HTR-8/SVneo (cell line): ENCODE results near the gene LIN54.
"Not testable (repeated sequence)": the region's sequence is repeated elsewhere in the genome, so short reads cannot be mapped to it uniquely, and the experiment has no call there.

Source experiments
- DNase-seq: peaks from one replicate; pipeline ENCODE4 v3.0.0; 2011; ENCODE audit warnings: low spot score, mixed read lengths; ENCODE audit not compliant: insufficient read length
- FAIRE-seq: peaks from 2 replicates; lab custom pipeline; 2011; peaks lifted over from hg19 to GRCh38; lab: Jason Lieb, UNC

LIN54 gene

DNA sequence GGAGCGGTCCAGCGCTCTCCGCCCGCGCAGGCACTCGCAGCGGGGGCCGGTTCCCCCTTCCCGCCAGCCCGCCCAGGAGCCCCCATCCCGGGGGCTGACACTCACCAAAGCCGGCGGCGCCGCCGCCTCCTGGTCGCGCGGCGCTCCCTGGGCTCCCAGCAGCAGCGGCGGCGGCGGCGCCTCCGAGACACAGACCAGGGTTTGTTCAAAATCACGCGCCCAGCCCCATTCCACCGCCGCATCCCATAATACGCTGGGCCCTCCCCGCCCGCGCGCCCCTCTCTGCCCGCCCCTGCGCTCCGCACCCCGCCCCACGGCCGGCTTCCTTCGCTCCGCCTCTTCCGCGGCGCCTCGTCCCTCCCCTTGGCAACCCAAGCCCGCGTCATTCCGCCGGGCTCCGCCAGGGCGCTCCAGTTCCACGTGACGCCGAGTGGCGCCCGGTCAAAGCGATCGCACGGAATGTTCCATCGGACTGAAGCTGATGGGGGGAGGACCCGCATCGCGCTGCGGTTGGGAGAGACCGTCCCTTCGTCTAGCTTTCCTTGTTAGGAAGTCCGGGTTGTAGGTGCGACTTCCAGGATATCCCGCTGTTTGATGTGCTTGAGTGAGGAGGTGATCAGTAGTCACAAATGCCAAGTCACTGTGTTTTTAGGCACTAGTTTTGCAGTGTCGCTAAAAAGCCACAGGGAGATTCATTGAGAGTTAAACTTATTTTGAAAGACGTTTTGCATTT lies 2.2 kb upstream of the LIN54 start:
- peak; percentile 83 for DNase-seq
- no peak for FAIRE-seq

DNA sequence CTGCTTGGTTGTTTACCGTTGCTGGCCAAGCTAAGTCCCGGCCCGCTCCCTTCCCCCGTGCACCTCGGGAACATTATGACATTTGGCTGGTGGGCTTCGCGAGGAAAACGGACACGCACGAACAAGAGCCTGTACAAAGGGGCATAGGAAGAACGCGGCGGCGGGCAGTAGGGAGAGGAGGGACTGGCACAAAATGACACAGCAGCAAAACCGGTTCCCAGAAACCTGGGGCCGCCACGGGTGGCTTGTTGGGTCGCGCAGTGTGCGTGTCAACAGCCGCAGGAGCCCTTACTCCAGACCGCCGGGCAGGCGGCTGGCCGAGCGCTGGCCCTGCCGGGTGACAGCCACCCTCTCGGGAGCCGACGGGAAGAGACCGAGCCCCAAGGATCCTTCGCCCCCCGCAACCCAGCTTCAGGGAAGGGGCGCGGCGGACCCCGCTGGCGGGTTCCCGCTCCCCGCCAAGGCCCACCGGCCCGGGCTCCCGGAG lies 1.6 kb upstream of the LIN54 start:
- no peak for FAIRE-seq
- no peak for DNase-seq

DNA sequence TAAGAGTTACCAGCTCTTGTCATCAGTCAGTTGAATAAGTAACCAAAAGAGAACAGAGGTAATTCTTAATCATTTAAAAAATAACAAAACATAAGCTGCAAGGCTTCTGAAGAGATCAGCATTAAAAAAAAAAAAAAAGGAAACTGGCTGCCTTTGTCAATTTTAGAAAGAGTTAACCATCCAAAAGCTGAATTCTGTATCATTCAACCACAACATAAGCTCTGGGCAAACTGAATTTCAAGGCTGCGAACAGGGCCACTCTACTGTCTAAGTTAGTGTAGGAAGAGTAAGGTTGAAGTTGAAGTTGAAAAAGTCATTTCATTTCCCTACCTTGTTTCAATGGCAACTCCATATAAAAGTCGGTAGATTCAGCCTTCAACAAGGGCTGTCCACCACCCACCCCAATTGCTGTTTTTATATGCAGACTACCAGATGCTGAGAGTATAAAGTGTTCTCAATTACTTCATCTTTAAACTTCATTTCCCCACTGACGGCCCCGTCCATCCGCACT lies 1.1 kb upstream of the LIN54 start:
- DNase-seq (no peak), FAIRE-seq (no peak)

DNA sequence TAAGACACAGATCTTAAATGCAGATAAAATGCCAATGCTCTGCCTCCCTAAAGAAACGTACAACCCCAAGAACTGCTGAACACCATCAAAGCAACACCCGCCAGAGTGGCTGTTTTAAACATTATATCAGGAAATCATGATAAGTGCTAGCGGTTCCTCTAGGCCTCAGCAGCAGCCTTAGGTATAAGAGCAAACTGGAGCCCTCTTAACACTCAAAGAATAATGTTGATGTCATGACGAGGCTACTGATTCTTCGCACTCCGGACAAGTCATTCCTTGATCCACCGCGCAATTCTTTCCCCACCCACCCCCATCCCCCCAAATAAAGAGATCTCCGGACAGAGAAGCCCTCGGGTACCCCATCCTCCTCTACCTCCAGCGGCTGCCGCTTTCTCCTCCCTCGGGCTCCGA lies 507 bp downstream of the LIN54 start:
- DNase-seq (no peak), FAIRE-seq (no peak)

DNA sequence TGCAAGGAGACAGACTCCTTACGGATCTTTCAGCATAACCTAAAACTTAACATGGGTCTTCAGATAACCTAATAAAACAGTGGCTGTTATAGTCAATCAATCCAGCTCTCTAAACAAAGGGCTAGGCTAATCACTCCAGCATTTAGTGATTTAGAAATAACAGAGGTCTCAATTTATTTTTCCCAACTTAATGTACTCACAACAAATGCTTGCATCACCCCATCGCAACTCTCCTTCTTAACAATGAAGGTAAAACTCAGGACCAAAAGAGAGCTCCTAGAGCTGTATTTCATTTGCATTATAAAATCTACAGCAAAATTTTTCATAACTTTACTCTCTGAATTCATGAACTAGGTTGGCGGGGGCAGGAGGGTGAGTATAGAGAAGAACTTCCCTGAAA lies 1.1 kb downstream of the LIN54 start:
- no peak for FAIRE-seq
- DNase-seq: no peak

DNA sequence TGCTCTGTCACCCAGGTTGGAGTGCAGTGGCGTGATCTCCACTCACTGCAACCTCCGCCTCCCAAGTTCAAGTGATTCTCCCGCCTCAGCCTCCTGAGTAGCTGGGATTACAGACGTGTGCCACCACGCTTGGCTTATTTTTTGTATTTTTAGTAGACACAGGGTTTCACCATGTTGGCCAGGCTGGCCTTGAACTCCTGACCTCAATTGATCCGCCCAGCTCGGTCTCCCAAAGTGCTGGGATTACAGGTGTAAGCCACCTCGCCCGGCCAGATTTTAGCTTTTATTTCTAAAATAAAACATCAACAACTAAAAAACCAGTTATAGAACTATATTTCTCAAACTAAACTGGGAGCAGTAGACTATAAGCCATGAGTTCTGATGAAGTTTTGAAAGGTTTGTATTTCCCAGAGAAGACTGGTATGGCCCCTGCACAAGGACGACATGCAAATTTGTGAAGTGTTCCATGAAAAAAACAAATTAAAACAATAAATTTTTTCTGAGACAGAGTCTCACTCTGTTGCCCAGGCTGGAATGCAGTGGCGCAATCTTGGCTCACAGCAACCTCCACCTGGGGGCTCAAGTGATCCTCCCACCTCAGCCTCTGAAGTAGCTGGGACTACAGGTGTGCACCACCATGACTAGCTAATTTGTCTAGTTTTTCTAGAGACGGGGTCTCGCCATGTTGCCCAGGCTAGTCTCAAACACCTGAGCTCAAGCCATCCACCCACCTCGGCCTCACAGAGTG lies 7.4 kb downstream of the LIN54 start:
- DNase-seq, FAIRE-seq: not testable (repeated sequence)

DNA sequence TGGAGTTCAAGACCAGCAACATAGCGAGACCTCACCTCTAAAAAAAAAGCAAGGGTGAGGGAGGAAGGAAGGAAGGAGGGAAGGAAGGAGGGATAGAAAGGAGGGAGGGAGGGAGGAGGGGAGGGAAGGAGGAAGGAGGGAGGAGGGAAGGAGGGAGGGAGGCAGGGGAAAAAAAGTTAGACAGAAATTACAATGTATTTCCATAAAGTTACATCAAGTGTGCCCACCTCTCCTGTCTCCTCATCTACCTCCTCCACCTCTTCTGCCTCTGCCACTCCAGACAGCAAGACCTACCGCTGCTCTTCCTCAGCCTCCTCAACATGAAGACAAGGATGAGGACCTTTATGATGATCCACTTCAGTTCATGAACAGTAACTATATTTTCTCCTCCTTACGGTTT lies 8.3 kb downstream of the LIN54 start:
- no peak for FAIRE-seq
- DNase-seq: no peak

DNA sequence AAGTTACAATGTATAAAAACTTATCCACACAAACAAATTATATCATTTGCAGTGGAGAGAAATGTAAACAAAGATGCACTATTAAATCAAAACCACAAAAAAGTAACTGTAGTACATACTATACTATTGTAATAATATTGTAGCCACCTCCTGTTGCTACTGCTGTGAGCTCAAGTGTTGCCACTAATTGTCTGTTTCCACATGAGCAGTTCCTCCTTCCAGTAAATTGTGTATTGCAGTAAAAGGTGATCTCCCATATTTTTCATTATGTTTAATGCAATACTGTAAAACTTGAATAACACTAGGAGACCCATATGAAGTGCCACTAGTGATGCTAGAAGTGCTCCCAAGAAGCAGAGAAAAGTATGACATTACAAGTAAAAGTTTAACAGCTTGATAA lies 11.7 kb downstream of the LIN54 start:
- no peak for DNase-seq
- FAIRE-seq: no peak

DNA sequence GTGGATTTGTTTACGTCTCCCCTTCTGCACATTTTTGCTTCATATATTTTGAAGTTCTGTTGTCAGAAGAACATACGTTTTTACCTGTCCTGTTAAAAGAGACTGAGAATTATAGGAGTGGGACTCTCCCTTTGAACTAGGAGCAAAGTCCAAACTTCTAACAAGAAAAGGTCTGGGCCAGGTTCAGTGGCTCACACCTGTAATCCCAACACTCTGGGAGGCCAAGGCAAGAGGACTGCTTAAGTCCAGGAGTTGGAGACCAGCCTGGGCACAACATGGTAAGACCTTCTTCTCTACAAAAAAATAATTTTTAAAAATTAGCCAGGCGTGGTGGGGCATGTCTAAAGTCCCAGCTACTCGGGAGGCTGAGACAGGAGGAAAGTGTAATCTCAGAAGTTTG lies 15.8 kb downstream of the LIN54 start:
- FAIRE-seq: no peak
- no peak for DNase-seq

DNA sequence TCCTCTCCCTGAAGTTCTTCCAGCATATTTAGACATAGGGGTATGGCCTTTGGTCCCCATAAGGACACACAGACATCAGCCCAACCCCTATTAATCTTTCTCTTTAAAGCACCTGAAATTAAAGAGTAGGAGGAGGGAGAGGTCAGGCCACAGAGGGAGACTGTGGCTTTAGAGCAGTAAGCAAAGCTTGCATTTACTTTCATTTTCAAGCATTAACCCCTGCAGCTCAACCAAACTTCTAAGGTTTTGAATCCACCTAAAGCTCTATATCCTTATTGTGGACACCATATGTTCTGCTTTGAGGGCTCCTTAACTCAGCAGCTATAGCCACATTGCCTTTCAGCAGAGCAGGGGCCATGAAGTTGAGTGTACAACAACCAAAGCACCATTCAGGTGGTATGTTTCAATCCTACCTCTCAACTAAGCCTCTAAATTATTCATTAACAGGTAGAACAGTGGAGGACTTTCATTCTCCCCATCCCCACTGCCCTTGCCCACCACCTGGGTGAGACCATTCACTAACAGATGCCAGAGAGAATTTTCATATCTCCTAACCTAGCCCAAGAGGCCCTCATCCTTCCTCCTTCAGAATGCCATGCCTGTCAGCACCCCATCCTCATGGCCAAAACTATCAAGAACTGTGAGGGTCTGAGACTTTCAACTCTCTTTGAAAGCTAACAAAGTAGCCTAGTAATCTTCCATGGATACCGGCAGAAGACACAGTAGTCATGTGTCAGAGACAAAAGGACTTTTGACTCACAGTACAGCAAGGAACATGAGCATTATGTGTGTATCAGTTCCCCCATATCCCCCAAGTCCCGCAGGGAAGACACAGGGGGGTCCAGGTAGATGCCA lies 20.8 kb downstream of the LIN54 start:
- DNase-seq: no peak

DNA sequence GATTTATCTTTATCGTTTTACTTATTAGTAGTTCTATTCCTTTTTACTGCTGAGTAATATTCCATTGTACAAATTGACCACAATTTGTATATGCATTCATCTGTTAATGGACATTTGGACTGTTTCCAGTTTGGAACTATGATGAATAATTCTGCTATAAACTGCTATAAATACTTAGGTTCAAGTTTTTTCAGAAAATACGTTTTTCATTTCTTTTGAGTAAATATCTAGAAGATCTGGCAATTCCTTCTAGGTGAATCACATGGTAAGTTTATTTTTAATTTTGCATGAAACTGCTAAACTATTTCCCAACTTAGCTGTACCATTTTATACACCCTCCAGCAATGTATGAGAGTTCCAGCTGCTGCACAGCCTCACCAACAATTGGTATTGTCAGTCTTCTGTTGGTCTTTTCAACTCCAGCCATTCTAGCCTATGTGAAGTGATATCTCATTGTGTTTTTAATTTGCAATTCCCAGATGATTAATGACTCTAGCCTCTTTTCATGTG lies 22.2 kb downstream of the LIN54 start:
- DNase-seq (no peak), FAIRE-seq (no peak)

More for the DNA sequence above, 20.8 kb downstream of the LIN54 start:
- FAIRE-seq: no peak

DNA sequence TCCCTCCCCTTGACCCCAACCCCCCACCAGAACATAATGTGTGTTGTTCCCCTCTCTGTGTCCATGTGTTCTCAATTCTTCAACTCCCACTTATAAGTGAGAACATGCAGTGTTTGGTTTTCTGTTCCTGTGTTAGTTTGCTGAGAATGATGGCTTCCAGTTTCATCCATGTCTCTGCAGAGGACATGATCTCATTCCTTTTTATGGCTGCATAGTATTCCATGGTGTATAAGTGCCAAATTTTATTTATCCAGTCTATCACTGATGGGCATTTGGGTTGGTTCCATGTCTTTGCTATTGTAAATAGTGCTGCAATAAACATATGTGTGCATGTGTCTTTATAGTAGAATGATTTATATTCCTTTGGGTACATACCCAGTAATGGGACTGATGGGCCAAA lies 23.1 kb downstream of the LIN54 start:
- FAIRE-seq, DNase-seq: not testable (repeated sequence)

DNA sequence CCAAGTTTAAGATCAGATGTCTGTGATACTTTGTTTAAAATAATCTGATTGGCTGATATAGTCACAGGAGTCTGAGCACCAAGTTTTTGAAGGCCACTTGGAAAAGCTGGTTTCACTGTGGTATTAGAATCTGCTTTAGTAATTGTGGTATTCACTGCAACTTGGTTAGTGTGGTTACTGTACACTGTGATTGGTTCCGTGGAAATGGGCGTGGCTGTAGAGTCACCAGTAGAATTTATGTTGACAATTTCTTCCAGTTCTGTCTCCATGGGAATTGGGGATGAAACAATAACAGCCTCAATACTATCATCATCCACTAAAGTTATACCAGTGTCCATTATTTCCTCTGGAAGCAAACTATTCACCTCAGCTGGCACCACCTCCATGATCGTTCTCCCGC lies 26.2 kb downstream of the LIN54 start:
- DNase-seq (peak; percentile 20), FAIRE-seq (no peak)

DNA sequence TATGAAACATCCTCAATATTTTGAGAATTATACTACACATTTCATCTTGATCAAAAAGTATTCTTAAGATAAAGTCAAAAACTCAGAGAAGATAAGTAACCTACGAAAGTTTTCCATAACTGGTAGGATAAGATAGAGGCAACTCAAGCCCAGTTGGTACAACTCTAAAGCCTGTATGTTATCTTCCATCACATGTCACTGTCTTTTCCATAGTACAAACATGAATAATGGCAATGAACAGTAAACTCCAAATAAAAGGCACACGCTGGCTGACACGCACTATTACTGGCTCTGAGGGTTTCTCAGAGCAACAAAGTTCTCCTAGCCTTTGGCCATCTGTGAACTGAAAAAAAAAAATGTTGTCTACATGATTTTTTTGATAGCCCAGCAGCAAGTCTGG lies 27.2 kb downstream of the LIN54 start:
- no peak for FAIRE-seq
- no peak for DNase-seq

DNA sequence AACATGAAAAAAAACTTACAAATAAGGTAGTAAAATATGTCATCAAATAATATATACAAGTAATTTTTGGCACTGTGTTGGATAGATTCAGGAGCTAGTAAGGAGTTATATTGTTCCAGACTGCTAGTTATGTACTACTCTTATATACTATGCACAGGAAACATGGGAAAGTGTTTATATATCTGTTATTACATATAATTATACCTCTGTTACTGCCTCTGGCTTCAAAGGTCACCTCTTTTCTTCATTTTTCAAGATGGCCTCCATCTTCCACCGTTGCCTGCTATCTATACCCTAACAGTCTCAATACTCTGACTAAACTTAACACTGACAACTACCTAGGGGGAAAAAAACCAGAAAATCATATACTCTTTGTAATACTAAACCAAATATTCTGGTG lies 29.5 kb downstream of the LIN54 start:
- no peak for FAIRE-seq

DNA sequence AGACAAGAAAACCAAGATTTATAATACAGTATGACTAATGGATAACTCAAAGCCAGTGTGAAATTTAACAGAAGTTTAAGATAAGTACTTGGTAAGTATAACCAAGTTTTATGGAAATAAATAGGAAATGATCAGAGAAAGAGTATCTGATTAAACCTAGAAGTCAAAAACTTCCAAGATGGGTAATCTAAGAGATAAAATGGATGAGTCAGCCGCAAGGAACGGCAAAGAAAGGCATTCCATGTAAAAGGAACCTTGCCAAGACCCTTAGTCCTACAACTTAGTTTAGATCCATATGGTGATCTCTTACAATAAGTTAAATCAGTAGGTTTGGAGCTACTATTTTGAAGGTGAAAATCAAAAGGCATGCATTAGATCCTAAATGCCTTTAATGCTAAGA lies 34.8 kb downstream of the LIN54 start:
- DNase-seq: no peak
- FAIRE-seq: no peak

More for the DNA sequence above, 29.5 kb downstream of the LIN54 start:
- DNase-seq: no peak

DNA sequence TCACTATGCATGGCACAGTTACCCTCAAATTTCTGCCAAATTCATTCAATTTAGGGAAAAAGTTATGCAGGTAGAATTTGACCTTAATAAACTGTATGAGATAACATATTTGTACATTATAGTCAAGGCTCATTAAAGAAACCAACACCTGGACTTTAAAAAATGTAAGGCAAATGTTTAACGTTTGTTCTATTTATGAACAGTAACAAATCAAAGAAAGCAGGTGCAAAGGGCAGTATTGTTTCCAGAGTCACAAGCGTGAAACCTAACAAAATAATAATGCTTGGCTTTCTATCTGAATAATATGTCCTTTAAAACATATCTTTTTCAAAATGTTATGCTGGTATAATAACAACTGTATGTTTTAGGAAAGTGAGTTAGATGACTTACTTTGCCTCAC lies 41.2 kb downstream of the LIN54 start:
- DNase-seq: no peak
- FAIRE-seq: no peak

DNA sequence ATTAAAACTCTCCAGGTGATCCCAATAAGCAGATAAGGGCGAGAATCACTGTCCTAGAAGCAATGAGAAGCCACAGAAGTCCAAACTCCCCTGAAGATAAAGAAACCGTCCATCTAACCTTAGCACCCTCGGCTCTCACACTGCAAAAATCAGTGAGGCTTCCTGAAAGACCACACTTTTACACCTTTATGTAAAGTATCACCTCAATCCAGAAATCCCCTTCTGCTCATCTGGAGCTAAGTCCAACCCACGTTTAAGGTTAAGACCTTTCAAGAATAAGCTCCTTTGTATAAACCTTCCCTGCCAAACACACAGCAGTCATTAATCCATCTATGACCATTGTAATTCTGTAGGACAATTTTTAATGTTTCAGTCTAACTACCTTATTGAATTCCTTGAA lies 41.7 kb downstream of the LIN54 start:
- DNase-seq: no peak
- no peak for FAIRE-seq

DNA sequence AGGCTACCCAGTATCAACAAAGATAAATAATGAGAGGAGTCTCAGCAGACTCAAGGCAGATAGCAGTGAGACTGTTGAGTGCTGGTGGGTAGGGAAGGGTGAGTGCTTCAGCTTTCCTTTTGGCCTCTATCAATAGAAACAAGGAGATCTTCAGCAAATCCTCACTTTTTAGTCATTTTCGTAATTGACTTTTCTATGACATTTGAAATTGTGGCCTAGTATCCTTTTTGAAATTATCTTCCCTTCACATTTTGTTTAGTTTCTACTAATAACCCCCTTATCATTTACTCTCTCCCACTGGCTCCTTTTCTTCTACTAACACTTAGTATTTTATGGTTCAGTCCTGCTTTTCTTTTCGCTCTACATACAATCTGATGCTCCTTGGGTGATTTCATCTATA lies 44.9 kb downstream of the LIN54 start:
- no peak for FAIRE-seq
- no peak for DNase-seq

DNA sequence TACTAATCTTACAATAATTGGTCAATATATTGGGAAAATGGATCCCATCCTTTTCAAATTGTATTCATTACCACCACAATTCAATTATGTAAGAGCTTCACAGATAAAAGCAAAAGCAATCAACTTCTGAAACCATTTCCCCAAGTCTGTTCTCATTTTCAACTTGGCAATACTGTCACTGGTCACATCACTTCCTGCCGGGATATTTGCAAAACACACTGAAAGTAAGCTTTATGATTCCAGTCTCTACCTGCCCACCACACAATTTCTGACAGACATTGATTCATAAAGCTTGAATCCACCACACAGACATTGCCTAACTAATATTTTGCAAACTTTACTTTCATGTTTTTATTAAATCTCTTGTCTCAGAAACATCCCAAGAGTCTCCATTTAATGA lies 53.6 kb downstream of the LIN54 start:
- FAIRE-seq (no peak), DNase-seq (no peak)
